K562 (cell line): ENCODE results near the gene RNF224.

Experiments
- ELF2 ChIP-seq: fragments of 250-450 bp; sonication (Bioruptor Pico); IDR thresholded peaks from 2 replicates; pipeline ENCODE4 v1.5.0; 2021; ENCODE audit warnings: mild to moderate bottlenecking
- MTA3 ChIP-seq: fragments of 450-650 bp; formaldehyde crosslinking; IDR thresholded peaks from 2 replicates; pipeline ENCODE4 v1.6.1; 2017; ENCODE audit warnings: mild to moderate bottlenecking, borderline replicate concordance
- PHB2 ChIP-seq: fragments of 450-650 bp; IDR thresholded peaks from 2 replicates; pipeline ENCODE4 v1.6.1; 2017; ENCODE audit warnings: low read depth
- TF ChIP-seq, protein P1 (sequence below): fragments of 250-450 bp; sonication (Bioruptor Pico); IDR thresholded peaks from 2 replicates; pipeline ENCODE4 v1.4.0; 2020; ENCODE audit warnings: mild to moderate bottlenecking

DNA sequence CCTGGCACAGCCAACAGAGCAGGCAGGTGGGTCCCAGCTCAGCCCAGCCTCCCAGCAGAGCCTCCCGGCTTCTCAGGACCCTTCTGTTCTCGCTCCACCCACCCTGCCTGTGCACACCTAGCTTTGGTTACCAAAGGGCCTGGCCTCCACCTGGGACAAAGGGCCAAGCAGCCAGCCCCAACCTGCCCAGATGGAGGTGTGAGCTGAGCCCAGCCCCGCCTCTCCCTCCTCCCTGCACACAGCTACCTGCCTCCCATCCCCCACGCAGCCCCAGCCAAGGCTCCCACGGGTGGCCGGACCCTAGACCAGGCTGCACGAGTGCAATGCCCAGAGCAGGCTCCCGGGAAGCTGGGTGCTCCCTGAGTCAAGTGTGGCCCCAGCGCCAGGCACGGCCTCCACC is 32.4 kb upstream of the RNF224 start:
- TF ChIP-seq MTA3, result no peak
- TF ChIP-seq, protein P1, sequence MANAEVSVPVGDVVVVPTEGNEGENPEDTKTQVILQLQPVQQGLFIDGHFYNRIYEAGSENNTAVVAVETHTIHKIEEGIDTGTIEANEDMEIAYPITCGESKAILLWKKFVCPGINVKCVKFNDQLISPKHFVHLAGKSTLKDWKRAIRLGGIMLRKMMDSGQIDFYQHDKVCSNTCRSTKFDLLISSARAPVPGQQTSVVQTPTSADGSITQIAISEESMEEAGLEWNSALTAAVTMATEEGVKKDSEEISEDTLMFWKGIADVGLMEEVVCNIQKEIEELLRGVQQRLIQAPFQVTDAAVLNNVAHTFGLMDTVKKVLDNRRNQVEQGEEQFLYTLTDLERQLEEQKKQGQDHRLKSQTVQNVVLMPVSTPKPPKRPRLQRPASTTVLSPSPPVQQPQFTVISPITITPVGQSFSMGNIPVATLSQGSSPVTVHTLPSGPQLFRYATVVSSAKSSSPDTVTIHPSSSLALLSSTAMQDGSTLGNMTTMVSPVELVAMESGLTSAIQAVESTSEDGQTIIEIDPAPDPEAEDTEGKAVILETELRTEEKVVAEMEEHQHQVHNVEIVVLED (CRISPR knock-in tag), result no peak
- TF ChIP-seq ELF2 (CRISPR knock-in tag), result no peak
- no peak for TF ChIP-seq PHB2
